Measurements from ENCODE around the gene MEX3C. TPM values are rescaled to one million over a fixed set of nuclear protein-coding genes. Genes with fewer than 3 reads are reported as not detected.

MEX3C gene
- total RNA-seq, 2 experiments from 2014 or later: 41.9 to 43.4 TPM

- Histone ChIP-seq H3K4me2 (ENCODE audit: low read length) (no peak overlapping the region), H2AFZ (ENCODE audit: low read length) (no peak overlapping the region), H3K9me3 (ENCODE audit: low read length) (no peaks in the 10 kb centered on the region), H3K9me2 (ENCODE audit: insufficient read depth, low read length) (no peaks in the 10 kb centered on the region), H3K4me3 (ENCODE audit: low read depth, low read length, poor library complexity, severe bottlenecking) (no peak overlapping the region), H3K79me2 (ENCODE audit: insufficient read depth, low read depth, low read length) (peaks cover 100% of the 10 kb centered on the region), H3K36me3 (ENCODE audit: insufficient read depth, low read length) (peaks cover 67% of the 10 kb centered on the region), H3K4me1 (ENCODE audit: insufficient read depth, low read length, poor library complexity, severe bottlenecking) (peaks cover 11% of the 10 kb centered on the region), H3K27ac (ENCODE audit: low read depth, low read length, poor library complexity, severe bottlenecking) (no peak overlapping the region), H4K20me1 (ENCODE audit: insufficient read depth, low read length) (peaks cover 12% of the 10 kb centered on the region; the same call in 1 of the 2 replicates)
- no peak for DNase-seq (ENCODE audit: low spot score)
- no TSS peak for BruUV-seq (replicated peaks)
- ChIA-PET POLR2A (interaction anchor here (1.7 kb wide), 1 partner anchor 11 kb away, joined by 6 read pairs; no protein-coding TSS in a partner anchor), CTCF (ENCODE audit: unreplicated experiment) (no interaction called here)
- intact Hi-C loops (cut with micrococcal nuclease; ENCODE audit: unreplicated experiment): no loop called here
- TF ChIP-seq EZH2phosphoT487 (IDR thresholded peaks at IDR 0.05; ENCODE audit: borderline replicate concordance, low read depth, low read length): no peak
- TF ChIP-seq CTCF (conservative IDR thresholded peaks at IDR 0.05; ENCODE audit: low read length): no peak
Observed at GRCh38 chr18:51184091-51184457, 13.4 kb downstream of the MEX3C start.

- no peak overlapping the region for H3K4me3 ChIP-seq (ENCODE audit: low read depth, low read length, poor library complexity, severe bottlenecking)
- no peaks in the 10 kb centered on the region for H3K9me2 ChIP-seq (ENCODE audit: insufficient read depth, low read length)
- no peak for TF ChIP-seq CTCF (conservative IDR thresholded peaks at IDR 0.05; ENCODE audit: low read length)
- H3K36me3 ChIP-seq (ENCODE audit: insufficient read depth, low read length): peaks cover 63% of the 10 kb centered on the region
- H4K20me1 ChIP-seq (ENCODE audit: insufficient read depth, low read length): 0 out of 2 replicates have a peak, but pooled peaks cover 8% of the 10 kb centered on the region
- H3K4me1 ChIP-seq (ENCODE audit: insufficient read depth, low read length, poor library complexity, severe bottlenecking): peaks cover 6% of the 10 kb centered on the region
- CTCF ChIA-PET (ENCODE audit: unreplicated experiment): no interaction called here
- peaks cover 99% of the 10 kb centered on the region for H3K79me2 ChIP-seq (ENCODE audit: insufficient read depth, low read depth, low read length)
- no peak overlapping the region for H3K27ac ChIP-seq (ENCODE audit: low read depth, low read length, poor library complexity, severe bottlenecking)
- H3K4me2 ChIP-seq (ENCODE audit: low read length): no peak overlapping the region
- no peak overlapping the region for H2AFZ ChIP-seq (ENCODE audit: low read length)
- POLR2A ChIA-PET: interaction anchor here (0.7 to 1.7 kb wide), 2 partner anchors 12 to 14 kb away, joined by 3 to 6 read pairs; partner anchors contain the start of gene MEX3C
- no peaks in the 10 kb centered on the region for H3K9me3 ChIP-seq (ENCODE audit: low read length)
- no TSS peak for BruUV-seq (replicated peaks)
- no peak for DNase-seq (ENCODE audit: low spot score)
- intact Hi-C loops (cut with micrococcal nuclease; ENCODE audit: unreplicated experiment): no loop called here
Observed at GRCh38 chr18:51183372-51184090, 13.9 kb downstream of the MEX3C start.

GRCh38 chr18:51182824-51183223 lies 14.7 kb downstream of the MEX3C start:
- intact Hi-C loops (cut with micrococcal nuclease; ENCODE audit: unreplicated experiment): no loop called here
- TF ChIP-seq CTCF (conservative IDR thresholded peaks at IDR 0.05; ENCODE audit: low read length) (no peak), EZH2phosphoT487 (IDR thresholded peaks at IDR 0.05; ENCODE audit: borderline replicate concordance, low read depth, low read length) (no peak)
- H4K20me1 ChIP-seq (ENCODE audit: insufficient read depth, low read length): 0 out of 2 replicates have a peak, but pooled peaks cover 8% of the 10 kb centered on the region
- H3K27ac ChIP-seq (ENCODE audit: low read depth, low read length, poor library complexity, severe bottlenecking): no peak overlapping the region
- no peaks in the 10 kb centered on the region for H3K9me2 ChIP-seq (ENCODE audit: insufficient read depth, low read length)
- H3K4me2 ChIP-seq (ENCODE audit: low read length): no peak overlapping the region
- CTCF ChIA-PET (ENCODE audit: unreplicated experiment): no interaction called here
- peaks cover 98% of the 10 kb centered on the region for H3K79me2 ChIP-seq (ENCODE audit: insufficient read depth, low read depth, low read length)
- H3K36me3 ChIP-seq (ENCODE audit: insufficient read depth, low read length): peaks cover 59% of the 10 kb centered on the region
- no TSS peak for BruUV-seq (replicated peaks)
- H2AFZ ChIP-seq (ENCODE audit: low read length): no peak overlapping the region
- POLR2A ChIA-PET: interaction anchor here (0.7 to 1.4 kb wide), 2 partner anchors 15 to 23 kb away, joined by 3 to 4 read pairs; partner anchors contain the start of gene MEX3C
- no peaks in the 10 kb centered on the region for H3K9me3 ChIP-seq (ENCODE audit: low read length)
- no peak for DNase-seq (ENCODE audit: low spot score)
- no peaks in the 10 kb centered on the region for H3K4me1 ChIP-seq (ENCODE audit: insufficient read depth, low read length, poor library complexity, severe bottlenecking)
- no peak overlapping the region for H3K4me3 ChIP-seq (ENCODE audit: low read depth, low read length, poor library complexity, severe bottlenecking)
